GM21825 (cell line): ENCODE measurements around the gene NAALADL1.

ENCODE experiments used
- ATAC-seq: cut with Tn5 transposase; IDR thresholded peaks from one replicate; pipeline ENCODE4 v1.9.1; 2021; ENCODE audit warnings: mild to moderate bottlenecking, moderate library complexity; ENCODE audit not compliant: unreplicated experiment

NAALADL1 gene

DNA sequence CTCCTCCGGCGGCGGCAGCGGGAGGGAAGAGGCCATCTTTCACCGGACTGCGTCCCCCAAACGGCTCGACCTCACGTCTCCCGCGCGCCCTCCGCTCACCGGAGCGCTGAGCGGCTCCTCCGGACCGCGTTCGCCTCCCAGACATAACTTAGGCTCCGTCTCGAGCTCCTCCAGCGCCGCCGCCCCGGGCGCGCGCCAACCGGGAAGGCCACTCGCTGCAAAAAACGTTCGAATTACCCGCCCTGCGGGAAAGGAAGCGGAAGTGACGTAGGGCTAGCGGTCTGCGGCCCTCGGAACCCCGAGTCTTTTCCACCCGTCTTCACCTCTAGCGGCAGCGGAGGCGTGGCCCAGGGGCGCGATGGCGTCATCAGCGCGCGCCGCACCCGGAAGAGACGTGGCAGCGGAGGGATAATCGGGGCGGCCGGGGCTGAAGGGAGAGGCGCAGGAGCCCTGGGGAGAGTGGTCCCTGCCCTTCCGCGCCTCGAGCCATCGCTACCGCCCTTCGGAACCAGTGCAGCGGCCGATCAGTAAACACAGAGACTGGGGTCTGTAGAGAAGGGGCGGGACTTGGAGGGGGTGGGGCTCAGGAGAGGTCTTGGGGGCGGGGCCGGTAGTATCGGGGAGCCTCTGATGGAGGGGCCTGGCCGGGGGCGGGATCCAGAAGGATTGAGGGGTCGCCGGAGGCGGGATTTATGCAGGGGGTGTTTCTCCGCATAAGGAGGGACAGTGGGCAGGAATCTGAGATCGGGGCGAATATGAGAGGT lies 25.7 kb upstream of the NAALADL1 start, which contains the start of the genes CDCA5 and ZFPL1:
TSS of gene CDCA5 (minus strand) at position 207 of the 764 bp plus-strand sequence. CDS start at position 145, 62 bp downstream.
TSS of gene ZFPL1 (plus strand) at position 389 of the 764 bp plus-strand sequence. CDS start 477 bp downstream, outside the sequence.
- ATAC-seq: peak; percentile 71

DNA sequence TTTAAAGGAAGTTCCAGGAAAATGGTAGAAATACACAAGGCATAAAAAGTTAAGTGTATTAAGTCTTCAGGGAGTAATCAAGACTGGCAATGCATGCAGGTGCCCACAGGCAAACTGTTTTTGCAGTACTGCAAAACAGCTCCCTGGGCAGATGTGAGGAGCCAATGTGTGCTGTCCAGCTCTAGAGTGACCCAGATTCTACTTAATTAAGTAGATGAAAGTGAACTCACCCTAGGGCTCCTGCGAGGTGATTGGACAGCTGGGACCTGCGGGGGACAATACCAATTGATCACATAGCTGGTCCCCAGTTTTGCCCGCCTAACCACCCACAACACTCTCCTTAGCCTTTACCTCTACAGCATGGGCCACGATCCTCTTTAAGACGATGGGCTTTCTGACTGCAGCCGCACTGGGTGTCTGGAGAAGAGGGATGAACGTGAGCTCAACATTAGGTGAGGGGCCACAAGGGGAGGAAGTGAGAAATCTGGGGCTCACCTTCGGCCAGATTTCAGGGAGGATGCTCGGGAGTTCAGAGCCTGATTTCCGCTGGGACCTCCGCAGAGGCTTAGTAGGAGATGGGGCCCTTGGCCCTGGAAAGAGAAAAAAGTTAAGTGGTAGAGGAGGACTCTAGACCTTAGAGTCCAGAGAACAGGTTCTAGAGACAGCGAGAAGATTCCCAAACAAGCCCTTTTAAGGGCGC lies 24.9 kb upstream of the NAALADL1 start:
- peak; percentile 9 for ATAC-seq

DNA sequence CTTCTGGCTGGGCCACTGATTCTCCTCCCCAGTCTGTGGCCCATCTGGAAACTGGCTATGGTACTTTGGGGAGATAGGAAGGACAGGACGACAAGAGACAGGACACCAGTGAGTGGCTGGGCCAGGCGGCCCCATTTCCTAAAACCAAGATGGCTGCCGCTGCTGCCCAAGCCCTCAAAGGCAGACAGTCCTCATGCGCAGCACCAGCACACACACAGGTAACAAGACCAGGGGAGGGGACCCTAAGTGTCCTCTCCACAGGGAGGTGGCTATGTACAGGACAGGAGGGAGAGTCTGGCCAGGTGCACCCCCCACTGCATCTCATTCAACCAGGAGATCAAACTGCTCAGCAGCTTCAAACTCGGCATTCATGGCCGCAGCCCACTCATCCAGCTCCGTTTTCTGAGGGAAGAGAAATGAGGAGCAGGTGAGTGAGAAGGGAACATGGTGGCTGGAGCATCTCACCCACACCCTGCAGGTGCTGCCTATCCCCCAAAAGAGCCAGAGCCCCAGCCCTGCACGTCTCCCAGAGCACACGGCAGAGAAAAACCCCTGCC lies 20.5 kb upstream of the NAALADL1 start:
- no peak for ATAC-seq

DNA sequence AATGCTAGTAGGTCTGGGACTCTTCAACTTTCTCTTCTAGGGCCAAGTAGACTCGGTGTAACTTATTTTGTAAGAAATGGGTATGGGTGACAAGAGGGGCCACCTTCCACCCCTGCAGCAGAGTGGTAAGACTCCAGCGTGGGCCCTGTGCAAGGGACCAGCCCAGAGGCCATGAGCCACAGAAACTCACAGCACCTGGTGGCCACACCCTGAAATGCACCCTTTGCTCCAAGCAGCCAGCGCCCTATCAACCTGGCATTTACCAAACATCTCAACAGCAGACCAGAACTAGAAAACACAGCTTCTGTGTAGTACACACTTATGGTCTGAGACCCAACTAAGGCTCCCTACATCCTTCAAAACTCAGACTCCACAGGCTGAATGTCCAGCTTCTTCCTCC lies 19.8 kb upstream of the NAALADL1 start:
- ATAC-seq: no peak

DNA sequence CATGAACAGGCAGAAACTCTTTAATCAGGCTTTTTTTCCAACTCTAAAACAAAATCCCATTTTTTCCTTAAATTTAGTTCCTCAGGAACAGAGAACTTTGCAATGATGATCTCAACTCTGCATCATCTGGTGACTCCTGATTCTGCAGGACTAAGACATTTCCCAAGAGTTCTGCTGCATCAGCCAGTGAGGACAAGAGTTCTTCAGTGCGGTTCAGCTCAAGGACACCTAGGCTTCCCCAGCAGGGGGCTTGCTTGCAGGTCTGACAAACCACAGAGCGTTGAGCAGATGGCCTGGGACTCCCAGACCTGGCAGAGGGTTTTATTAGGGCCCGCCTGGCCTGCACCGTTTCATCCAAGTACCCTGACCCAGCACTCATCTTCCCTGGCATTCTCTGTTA lies 19.1 kb upstream of the NAALADL1 start:
- no peak for ATAC-seq

DNA sequence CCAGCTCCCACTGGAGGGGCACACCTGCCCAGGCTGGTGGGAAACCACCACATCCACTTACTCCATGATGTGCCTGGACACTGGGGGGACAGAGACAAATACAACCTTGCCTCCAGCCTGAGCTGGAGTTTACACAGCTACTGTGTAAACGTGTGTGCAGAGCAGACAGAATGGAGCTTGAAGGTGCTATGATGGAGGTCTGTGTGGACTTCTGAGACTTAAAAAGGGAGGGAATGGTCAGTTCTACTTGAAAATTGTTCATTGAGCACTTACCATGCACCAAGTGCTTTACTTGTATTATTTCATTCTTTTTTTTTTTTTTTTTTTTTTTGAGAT lies 14.2 kb upstream of the NAALADL1 start:
- ATAC-seq: no peak

DNA sequence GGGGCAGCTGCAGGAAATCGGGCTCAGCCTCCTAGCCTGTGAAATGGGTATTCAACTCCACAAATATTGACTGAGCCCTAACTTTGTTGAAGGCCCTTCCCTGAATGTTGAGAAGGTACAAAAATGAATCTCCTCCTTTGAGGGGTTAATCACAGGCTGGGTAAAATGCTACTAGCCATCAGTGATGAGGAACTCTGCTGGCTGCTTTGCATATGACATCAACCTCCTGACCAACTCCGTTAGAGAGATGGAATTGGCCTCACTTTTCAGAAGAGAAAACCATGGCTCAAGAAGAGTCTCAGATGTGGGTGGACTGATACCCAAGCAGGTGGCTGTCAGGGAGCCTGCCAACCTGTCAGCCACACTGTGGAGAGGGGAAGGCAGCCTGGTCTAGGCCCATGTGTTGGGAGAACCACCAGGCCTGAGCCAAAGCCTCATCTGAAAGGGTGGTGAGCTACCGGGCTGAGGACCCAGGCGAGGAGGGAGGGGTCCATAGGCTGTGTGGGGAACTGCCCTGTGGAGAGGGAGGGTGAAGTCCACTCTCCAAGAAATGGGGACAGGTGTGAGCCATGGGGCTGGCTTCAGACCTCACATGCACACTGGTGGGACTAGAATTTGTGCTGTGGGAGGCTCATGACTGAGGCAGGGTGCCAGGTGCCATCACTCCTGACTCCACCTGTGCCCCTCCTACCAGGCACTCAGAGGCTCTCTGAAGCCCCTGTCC lies 13.7 kb upstream of the NAALADL1 start:
- no peak for ATAC-seq

DNA sequence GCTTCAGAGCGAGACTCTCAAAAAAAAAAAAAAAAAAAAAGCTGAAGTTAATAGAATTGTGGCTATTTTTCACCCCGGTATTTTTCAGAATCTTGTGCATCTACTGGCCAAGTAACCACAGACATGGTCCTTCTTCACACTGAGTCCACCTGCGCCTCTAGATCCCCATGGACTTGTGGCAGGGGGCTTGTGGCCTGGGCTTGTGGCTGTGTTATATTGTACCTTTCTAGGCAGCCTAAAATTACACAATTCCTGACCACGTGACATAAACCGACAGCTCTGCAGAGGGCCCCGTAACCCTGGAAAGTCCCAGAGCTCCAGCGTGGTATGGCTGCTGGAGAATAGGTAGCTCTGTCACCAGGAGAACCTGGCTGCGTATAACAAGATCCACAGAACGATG lies 10.9 kb upstream of the NAALADL1 start:
- no peak for ATAC-seq

DNA sequence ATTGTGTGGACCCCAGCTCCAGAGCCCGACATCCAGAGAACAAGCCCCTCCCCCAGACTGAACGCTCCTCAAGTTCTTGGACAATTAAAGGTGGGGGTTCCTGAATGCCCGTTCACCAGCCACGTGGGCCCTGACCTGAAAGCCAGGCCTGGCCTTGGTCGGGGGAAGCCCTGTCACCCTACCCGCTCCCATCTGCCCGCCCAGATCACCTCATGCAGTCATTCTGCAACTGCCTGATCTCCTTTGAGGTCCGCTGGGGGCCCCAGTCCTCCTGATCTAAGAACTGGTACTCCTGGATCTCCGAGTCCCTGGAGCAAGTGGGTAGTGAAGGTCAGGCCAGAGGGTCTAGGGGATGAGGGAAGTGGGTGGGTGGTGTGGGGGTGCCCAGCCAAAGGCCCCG lies 9.1 kb upstream of the NAALADL1 start:
- no peak for ATAC-seq

DNA sequence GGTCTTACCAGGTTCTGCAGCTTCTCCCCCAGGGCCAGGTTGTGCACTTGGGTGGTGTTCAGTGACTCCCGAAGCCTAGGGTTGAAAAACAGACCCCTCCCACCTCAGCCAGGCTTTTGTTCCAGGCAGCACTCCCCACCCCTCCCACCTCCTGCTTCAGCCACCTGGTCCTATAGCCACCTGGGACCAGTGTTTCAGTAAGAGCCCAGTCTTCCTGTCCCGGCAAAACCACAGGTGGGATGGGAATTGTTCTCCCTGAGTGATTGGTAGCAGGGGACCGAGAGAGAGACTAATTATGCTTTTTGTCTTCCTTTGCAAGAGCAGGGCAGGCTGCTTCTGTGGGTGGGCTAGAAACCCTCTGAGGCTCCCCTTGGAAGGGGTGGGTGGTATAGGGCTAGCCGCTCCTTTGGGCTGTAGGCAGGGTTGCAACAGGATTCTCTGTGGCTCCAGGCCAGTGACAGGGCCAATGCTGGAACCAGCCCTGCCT lies 8.5 kb upstream of the NAALADL1 start:
- ATAC-seq: no peak

DNA sequence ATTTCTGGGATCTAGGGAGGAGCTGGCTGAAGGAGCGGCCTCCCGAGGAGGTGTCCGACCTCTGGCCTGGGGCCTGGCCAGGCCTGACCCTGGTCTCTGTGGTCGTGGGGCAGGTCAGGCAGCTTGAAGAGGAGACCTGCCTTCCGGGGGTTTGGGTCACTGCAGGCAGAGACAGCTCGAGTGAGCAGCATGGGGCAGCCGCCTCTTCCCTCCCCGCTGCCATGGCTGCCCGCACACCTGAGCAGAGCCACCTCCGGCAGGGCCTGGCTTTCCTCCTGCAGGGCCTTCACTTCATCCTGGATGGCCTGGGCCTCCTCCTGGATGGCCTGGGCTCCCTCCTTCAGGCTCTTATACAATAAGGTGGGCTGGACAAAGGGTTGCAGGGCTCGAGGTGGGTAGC lies 8.0 kb upstream of the NAALADL1 start:
- no peak for ATAC-seq

DNA sequence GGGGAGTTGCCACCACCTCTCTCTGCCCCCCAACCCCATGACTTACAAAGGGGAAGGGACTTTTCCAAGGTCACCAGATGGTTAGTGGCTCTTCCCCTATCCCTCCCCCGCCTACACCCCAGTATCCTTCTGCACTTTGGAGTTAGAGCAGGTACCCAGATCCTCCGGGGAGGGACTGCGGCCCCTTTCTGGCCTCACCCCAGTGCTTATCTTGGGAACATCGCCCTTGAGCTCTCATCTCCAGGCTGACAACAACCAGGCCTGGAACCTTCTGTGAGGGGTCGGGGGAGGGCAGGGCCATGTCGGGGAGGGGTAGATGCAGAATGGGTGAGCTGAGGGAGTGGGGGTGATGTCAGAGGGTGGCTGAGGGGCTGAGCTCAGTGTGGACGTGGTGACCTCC lies 7.5 kb upstream of the NAALADL1 start:
- ATAC-seq: no peak

DNA sequence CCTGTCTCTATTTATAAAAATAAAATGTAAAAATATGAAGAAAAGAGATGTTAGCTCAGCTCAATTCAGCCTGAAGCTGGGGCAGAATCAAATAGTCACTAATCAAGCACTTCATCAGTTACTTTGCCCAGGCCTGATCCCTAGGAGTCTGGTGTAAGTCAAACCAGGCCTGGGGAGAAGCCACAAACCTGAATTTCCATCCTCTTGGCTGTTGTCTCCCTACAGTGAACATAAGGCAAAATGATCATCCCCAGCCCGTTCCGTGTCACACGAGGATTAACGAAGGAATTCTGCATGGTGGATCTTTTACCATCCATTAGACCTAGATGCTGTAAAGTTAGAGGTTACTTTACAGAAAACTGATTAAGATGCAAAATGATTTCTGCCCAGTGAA lies 6.5 kb upstream of the NAALADL1 start:
- ATAC-seq: no peak

DNA sequence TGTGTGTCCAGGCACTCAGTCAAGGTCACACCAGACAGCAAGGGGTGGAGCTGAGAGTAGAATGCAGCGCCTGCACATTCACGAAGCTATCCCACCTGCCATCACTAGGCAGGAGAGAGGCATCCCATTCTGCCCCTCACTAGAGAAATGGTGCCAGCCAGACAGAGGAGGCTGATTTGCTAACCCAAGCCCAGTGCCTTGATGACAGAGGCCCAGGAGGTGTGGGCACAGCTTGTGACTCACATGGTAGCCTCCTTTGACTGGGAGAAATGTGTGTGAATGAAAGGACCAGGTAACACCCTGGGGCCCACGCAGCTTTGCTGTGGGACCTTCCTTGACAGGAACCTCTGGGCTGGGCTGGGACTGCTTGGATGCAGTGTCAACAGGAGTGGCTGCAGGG lies 5.2 kb upstream of the NAALADL1 start:
- no peak for ATAC-seq

DNA sequence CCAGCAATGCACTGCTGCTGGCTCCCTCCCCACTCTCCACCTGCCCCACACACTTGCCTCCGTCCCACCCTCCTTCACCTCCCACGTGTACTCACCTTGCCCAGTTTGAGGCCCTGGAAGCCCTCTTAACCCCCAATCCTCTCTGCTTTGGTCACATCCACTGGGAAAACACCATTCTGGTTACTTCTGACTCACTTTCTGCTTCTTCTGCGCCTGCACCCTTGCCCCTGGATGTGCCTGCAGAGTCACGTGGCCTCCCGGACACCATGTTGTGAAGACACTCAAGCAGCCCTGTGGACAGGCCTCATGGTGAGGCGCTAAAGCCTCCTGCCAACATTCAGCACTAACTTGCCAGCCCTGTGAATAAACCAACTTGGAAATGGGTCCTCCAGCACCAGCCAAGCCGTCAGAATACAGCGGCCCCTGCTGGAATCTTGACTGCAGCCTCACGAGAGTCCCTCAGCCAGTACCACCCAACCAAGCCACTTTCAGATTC lies 2.6 kb upstream of the NAALADL1 start:
- no peak for ATAC-seq

DNA sequence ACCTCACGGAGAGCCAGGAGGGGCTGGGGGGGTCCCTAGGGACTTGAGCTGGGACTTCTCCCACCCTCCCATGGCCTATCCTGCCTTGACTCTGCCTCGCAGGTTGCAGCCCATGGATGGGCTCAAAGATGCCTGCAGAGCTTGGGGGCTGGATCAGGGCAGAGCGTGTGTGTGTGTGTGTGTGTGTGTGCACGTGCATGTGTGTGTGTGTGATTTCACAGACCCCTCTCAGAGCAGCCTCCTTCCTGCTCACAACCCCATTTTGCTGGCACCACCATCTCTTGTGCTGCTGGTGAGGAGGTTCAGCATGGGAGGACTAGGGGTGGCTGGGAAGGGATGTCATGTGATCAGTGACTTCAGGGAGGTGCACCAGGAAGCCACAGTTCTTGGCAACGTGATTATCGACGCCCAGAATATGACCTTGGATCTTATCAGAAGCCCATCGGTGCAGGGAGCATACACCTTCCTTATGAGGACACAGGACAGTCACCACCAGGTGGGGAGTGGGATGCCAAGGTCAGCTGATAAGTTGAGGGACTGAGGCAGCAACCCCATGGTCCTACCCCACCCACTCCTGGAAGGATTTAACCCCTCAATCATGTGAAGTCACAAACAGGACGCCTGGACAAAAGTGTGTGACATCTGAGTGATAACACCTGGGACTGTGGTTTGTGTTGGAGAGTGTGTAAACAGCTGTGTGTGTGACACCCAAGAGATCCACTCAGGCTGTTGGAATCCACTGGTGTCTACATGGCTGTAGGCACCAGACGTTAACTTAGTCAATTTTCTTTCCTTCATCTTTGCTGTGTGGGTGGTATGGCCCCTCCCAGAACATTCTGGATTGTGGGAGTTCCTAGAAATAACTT lies 1.8 kb upstream of the NAALADL1 start:
- no peak for ATAC-seq

DNA sequence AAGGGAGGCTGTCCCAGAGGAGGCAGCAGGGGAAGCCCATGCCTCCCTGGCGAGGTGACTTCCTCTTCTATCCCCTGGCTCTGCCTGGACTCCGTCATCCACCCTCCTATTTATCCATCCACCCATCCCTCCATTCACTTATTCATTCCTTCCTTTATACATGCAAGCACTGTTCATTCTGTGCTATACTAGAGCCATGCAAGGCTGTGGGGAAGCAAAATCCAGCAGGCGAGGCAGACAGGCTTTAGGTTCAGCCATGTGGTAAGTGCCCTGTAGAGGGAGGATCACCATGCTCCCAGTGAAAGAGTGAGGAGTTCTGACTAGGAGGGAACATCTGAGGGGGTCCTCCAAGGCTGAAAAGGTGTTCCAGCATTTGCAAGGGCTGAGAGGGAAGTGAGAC lies 1.2 kb upstream of the NAALADL1 start:
- no peak for ATAC-seq

DNA sequence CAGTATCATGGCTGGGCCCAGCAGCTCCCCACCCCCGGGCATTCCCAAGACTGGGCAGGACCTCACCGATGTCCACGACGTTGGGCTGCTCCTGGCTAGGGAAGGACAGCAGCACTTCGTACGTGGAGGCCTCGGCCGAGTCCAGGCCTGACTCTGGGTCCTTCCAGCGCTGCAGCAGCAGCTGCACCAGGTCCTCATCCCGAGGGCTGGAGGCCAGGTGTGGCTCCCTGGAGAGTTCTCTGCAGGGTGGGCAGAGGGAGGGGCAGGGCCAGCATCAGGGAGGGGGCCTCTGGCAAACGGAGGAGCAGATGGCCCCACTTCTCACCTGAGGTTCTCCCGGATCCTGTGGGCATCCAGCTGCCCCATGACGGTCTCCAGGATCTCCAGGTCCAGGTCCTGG lies 341 bp downstream of the NAALADL1 start:
- ATAC-seq: no peak

DNA sequence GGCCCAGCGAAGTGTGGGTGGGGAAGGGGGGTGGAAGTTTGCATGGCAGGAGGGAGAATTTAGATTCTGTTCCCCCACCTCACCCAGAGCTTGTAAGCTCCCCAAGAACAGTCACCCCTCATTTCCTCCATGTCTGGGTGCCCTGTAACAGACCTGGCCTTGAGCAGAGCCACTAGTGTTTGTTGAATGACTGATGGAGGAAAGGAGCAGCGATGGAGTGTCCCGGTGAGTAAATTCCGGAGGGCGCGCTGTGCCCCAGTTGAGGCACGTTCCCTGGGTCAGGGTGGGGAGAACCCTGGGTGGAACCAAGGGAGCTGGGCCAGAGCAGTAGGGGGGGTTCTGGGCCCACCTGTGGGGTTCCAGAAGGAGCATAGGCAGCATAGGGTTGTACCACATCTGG lies 827 bp downstream of the NAALADL1 start:
- no peak for ATAC-seq

DNA sequence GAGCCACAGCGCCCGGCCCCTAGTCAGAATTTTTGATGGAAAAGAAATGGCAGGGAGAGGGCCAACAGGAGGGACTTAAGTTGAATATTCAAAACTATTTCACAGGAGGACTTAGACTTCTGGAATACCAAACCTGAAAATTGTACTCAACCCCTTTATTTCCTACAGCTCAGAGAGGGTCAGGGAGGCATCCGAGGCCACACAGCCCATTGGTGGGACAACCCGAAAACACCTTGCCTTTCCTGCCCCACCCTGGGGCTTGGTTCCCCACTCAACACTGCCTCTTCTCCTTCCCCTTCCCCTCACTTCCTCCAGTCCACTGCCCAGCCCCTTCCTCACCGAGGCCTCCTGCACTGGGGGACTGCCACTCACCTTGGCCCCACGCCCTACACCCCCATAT lies 1.4 kb downstream of the NAALADL1 start:
- ATAC-seq: no peak
